Measurements from ENCODE around the gene CRELD2. TPM values are rescaled to one million over a fixed set of nuclear protein-coding genes. Genes with fewer than 3 reads are reported as not detected.

CRELD2 gene
- total and polyA plus RNA-seq, 2 of the 4 experiments (the other 2 are of a cell fraction): 36.2 to 70.7 TPM

- no peak for TF ChIP-seq NFE2L2 (IDR thresholded peaks at IDR 0.05; ENCODE audit: low read depth, low read length)
- TF ChIP-seq RFX5 (IDR thresholded peaks at IDR 0.05; ENCODE audit: low read depth, low read length): no peak
- no peak for TF ChIP-seq USF2 (IDR thresholded peaks at IDR 0.05; ENCODE audit: low read depth, low read length)
These were observed 20.2 kb downstream of the CRELD2 start (continued) for GRCh38 chr22:49938565-49939136.

- Histone ChIP-seq H2BK20ac (ENCODE audit: low read depth, low read length) (no peak overlapping the region), H4K8ac (ENCODE audit: low read depth in 2 of 2, low read length in 2 of 2) (no peak overlapping the region), H4K91ac (ENCODE audit: insufficient read depth, low read depth, low read length) (no peak overlapping the region), H3K9ac (ENCODE audit: low read depth, low read length) (no peak overlapping the region), H3K56ac (ENCODE audit: extremely low read depth, insufficient read depth, low read length) (no peak overlapping the region), H2BK120ac (ENCODE audit: low read depth, low read length) (no peak overlapping the region), H3K36me3 (ENCODE audit: control insufficient read depth, insufficient read depth, low read length) (no peaks in the 10 kb centered on the region), H3K4me1 (ENCODE audit: control insufficient read depth, insufficient read depth, low read length) (no peaks in the 10 kb centered on the region), H3K79me1 (ENCODE audit: low read depth in 1 of 2, low read length in 2 of 2) (no peaks in the 10 kb centered on the region), H2AK5ac (ENCODE audit: low read depth, low read length) (no peak overlapping the region), H3K4me2 (ENCODE audit: low read depth, low read length) (no peak overlapping the region), H2BK5ac (ENCODE audit: low read depth, low read length, poor library complexity, severe bottlenecking) (no peak overlapping the region), H3K23ac (ENCODE audit: low read depth, low read length) (no peak overlapping the region), H3K27me3 (ENCODE audit: control insufficient read depth, insufficient read depth, low read length) (no peaks in the 10 kb centered on the region), H3K27ac (ENCODE audit: insufficient read depth, low read length) (no peak overlapping the region), H3K9me3 (ENCODE audit: control insufficient read depth, insufficient read depth, low read length) (no peaks in the 10 kb centered on the region), H3K18ac (ENCODE audit: low read depth, low read length) (no peak overlapping the region), H2AK9ac (replicated peaks; ENCODE audit: low read depth, low read length, poor library complexity) (peak overlapping the region; percentile 45), H3K14ac (replicated peaks; ENCODE audit: low read depth, low read length) (no peak overlapping the region), H4K5ac (ENCODE audit: low read depth, low read length) (no peak overlapping the region), H4K20me1 (ENCODE audit: insufficient read depth, low read length) (no peaks in the 10 kb centered on the region), H2BK15ac (ENCODE audit: low read depth, low read length) (no peak overlapping the region), H3K9me1 (ENCODE audit: insufficient read depth, low read length) (no peaks in the 10 kb centered on the region), H3K4ac (ENCODE audit: low read depth, low read length) (no peak overlapping the region), H3K4me3 (ENCODE audit: insufficient read depth, low read depth, low read length) (no peak overlapping the region), H2AFZ (replicated peaks; ENCODE audit: low read length, poor library complexity) (no peak overlapping the region)
- dilution Hi-C loops (cut with HindIII; ENCODE audit: low sequenced_read_pairs, unreplicated experiment): no loop called here
- intact Hi-C loops (cut with micrococcal nuclease): no loop called here
- POLR2A ChIA-PET (ENCODE audit: unreplicated experiment): interaction anchor here (0.5 kb wide), 1 partner anchor 21 kb away, joined by 5 read pairs; no protein-coding TSS in a partner anchor
- 85% methylated on average over 12 of the region's 17 CpGs; no CpG with 5 or more reads in 1 of the 2 experiments for WGBS, 2 experiments (ENCODE audit: extremely low coverage in 2 of 2, insufficient read length in 1 of 2)
- DNase-seq (no peak), ATAC-seq (ENCODE audit: low read depth) (no peak)
- BruUV-seq (replicated peaks): no TSS peak
- CTCF ChIA-PET: no interaction called here
- in situ Hi-C loops (cut with MboI; ENCODE audit: low sequenced_read_pairs): no loop called here
- TF ChIP-seq BHLHE40 (IDR thresholded peaks at IDR 0.05; ENCODE audit: low read depth, low read length) (no peak), RFX5 (IDR thresholded peaks at IDR 0.05; ENCODE audit: low read depth, low read length) (no peak), NFE2L2 (IDR thresholded peaks at IDR 0.05; ENCODE audit: low read depth, low read length) (no peak), SMC3 (IDR thresholded peaks at IDR 0.05; ENCODE audit: low read depth, low read length) (no peak), MAFK (IDR thresholded peaks at IDR 0.05; ENCODE audit: low read depth, low read length) (no peak), MXI1 (IDR thresholded peaks at IDR 0.05; ENCODE audit: borderline replicate concordance, low read depth, low read length) (no peak), CEBPB (IDR thresholded peaks at IDR 0.05; ENCODE audit: low read depth, low read length) (no peak), ELK1 (IDR thresholded peaks at IDR 0.05; ENCODE audit: borderline replicate concordance, low read depth, low read length) (no peak), FOS (IDR thresholded peaks at IDR 0.05; ENCODE audit: low read depth, low read length) (no peak), POLR2A (IDR thresholded peaks at IDR 0.05; ENCODE audit: low read depth, low read length) (no peak), MAZ (IDR thresholded peaks at IDR 0.05; ENCODE audit: borderline replicate concordance, low read depth, low read length) (no peak)
These were observed 23.3 kb downstream of the CRELD2 start for GRCh38 chr22:49941507-49942316.

All from IMR-90 (cell line).